GM12864 (cell line): ENCODE data around the gene IQSEC1.

Source experiments
- DNase-seq: peaks from one replicate; pipeline ENCODE4 v3.0.0-alpha.2; 2011; ENCODE audit warnings: low read depth
- H3K4me3 ChIP-seq: 2 replicates; pipeline ENCODE4 v1.5.1; 2011; ENCODE audit warnings: mild to moderate bottlenecking, low read depth, low read length, control low read depth
- TF ChIP-seq, protein P1 (sequence below): IDR thresholded peaks from 2 replicates; pipeline ENCODE4 v1.5.1; 2011; ENCODE audit warnings: low read depth, mild to moderate bottlenecking, moderate library complexity, low read length, control low read depth, inconsistent platforms; ENCODE audit errors: missing control alignments

IQSEC1 gene

DNA sequence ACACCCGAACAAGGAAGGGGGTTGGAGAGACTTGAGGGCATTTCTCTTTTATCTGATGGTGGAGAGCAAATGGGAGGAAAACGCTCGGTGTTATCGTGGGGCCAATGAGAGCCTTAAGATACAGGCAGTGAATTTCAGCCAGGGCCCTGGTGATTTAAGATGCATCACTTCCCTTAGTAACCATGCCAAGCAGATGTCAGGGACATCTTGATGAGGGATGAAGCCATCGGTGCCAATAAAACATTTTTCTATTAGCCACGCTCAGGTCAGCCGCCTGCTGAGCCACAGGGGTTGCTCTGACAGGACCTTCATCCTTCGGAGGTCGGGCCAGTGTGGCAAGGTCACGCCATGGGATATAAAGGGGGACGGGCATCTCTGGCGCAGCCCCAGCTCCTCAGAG lies 10.6 kb downstream of the IQSEC1 start:
- no peak overlapping the region for H3K4me3 ChIP-seq
- TF ChIP-seq, protein P1, sequence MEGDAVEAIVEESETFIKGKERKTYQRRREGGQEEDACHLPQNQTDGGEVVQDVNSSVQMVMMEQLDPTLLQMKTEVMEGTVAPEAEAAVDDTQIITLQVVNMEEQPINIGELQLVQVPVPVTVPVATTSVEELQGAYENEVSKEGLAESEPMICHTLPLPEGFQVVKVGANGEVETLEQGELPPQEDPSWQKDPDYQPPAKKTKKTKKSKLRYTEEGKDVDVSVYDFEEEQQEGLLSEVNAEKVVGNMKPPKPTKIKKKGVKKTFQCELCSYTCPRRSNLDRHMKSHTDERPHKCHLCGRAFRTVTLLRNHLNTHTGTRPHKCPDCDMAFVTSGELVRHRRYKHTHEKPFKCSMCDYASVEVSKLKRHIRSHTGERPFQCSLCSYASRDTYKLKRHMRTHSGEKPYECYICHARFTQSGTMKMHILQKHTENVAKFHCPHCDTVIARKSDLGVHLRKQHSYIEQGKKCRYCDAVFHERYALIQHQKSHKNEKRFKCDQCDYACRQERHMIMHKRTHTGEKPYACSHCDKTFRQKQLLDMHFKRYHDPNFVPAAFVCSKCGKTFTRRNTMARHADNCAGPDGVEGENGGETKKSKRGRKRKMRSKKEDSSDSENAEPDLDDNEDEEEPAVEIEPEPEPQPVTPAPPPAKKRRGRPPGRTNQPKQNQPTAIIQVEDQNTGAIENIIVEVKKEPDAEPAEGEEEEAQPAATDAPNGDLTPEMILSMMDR, result no peak
- no peak for DNase-seq

DNA sequence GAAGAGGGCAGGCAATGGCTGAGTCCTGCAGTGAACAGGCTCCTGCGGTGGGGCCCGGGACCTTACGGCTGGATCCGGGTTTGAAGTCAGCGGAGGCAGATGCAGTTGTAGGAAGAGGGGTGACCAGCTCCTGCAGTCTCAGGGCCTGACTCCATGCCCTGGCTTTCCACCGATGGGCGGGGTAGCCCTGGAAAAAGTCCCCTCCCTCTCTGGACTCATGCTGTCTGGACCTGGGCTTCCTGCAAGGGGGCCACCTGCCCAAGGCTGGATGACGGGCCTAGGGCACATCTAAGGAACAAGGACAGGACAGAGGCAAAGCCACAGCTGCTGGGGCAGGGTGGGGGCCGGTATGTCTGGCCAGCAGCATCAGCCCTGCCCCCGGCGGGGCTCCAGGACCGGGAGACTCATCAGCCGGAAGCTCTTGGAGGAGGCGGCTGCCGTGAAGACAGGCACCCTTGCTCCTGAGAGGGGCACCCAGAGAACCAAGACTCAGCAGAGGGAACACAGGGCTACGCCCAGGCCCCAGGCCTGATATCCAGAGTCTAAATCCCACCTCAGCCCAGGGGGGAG lies 12.8 kb downstream of the IQSEC1 start:
- H3K4me3 ChIP-seq, result no peak overlapping the region
- DNase-seq, result no peak
- TF ChIP-seq, protein P1, result no peak

DNA sequence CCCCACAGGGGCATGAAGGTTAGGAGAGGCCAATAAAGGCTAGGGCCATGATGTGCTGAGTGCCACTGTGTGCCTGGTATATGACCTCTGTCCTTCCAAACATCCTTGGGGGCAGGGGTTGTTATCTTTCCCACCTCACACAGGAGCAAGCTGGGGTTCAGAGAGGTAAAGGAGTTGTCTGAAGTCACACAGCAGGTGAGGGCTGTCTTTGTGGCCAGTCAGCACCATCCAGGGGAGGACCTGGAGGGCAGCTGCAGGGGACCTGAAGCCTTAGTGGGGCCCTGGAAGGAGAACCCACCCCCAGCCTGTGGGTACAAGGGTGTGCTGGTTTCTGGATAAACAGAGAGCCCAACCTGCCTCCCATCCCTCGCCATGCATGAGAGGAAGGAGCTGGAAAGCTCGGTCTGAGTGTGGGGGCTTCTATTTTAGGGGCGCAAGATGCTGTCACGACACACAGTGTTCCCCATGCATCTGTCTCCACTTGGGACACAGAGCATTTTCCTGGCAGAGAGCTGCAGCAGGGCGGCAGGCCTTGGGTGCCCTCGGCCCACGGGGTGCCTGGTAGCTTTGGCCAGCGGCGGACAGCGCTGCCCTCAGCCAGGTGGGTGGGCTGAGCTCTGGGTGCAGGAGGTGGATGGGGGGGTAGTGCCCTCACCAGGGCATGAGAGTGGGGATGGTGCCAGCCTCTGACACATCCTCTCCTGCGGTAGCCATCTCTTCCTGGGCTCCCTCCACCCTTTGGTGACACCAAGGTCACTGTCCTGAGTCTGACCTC lies 14.7 kb downstream of the IQSEC1 start:
- no peak for DNase-seq
- TF ChIP-seq, protein P1, result no peak
- no peak overlapping the region for H3K4me3 ChIP-seq

DNA sequence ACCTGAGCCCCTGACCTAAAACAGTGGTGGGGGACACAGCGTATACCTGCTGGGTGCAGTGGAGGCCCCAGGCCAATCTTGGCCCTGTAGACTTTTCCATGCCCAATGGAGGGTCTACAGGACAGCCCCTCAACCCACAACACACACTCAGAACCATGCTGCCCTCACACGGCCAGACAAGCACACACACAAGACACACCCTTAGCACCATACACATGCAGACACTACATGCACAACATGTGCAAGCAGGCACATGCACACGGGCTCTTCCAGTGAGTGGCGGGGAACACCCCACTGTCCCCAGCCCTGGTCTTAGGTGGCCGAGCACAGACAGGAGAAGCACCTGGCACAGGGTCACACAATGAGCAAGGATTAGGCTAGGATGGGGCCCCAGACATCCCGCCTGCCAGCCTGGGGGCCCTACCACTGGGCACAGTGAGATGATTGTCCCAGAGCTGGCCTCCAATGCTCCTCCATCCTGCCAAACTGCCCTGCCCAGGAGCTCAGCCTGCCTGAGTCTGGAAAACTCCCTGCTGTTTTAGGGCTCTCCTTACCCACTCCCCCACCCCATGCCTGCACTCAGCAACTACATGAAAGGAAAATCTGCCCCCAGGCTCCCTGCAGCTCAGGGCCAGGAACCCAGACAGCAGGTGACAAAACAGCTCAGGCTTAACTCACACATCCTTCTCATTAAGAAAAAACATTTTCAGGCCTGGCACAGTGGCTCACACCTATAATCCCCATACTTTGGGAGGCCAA lies 15.8 kb downstream of the IQSEC1 start:
- DNase-seq, result no peak
- TF ChIP-seq, protein P1, result peak; percentile 4
- H3K4me3 ChIP-seq, result no peak overlapping the region

DNA sequence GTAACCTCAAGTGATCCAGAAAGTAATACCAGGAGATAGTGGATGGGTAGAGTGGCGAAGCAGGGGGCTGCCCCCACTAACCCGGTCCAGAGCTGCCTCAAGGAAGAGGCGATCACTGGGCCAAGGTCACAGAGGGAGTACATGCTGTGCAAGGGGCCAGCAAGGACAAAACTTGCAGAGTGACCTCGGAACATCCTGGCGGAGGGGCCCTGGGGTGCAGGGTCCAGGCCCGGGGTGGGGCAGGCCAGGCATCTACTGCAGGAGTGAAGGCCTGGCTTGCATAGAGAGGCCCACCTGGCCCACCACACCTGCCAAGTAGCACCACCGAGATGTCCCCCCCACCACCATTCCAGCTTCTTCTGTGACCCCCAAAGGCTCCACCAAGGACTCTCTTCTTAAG lies 17.6 kb downstream of the IQSEC1 start:
- TF ChIP-seq, protein P1, result no peak
- DNase-seq, result no peak
- no peak overlapping the region for H3K4me3 ChIP-seq

DNA sequence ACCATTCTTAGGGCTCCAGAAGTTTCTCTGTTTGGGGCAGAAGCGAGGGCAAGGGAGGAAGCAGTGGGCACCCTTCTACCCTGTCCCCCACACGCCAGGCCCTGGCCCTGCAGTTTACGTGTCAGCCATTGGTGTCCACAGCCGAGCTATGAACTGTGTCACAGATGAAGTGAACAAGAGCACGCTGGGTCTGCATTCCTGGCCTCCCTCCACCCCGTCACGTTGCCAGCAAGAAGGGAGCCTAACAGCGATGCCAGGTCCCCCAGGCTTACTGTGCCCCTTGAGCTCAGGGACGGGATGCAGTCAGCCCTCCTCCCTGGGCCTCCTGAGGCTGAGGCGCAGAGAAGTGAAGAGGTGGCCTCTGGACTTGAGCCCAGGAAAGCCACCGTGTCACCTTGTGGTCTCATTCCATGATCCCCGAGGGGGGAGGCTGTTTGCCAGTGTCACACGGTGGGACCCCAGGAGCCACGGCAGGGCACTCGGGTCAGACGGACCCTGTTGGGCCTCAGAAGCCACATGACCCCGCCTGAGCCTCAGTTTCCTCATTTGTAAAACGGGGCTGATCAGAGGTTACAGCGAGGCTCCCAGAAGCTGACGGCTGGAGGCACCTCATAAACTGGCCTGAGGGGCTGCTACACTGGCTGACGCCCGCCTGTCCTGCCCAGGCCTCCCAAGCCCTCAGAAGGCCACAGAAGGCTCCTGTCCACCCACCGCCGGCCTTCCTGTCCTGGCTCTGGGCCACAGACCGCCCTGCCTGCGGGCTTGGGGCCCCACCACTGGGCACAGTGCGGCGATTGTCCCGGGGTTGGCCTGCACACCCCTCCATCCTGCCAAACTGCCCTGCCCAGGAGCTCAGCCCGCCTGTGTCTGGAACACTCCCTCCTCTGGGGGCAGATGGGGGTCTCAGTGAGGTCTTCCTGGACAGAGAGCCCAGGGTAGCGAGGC lies 18.6 kb downstream of the IQSEC1 start:
- TF ChIP-seq, protein P1, result no peak
- DNase-seq, result no peak
- no peak overlapping the region for H3K4me3 ChIP-seq
